ENCODE results near the gene WWOX. TPM values are rescaled to one million over a fixed set of nuclear protein-coding genes. Genes with fewer than 3 reads are reported as not detected.

WWOX gene
- total and polyA plus RNA-seq, 2 of the 4 experiments (the other 2 are of a cell fraction), result 2.7 to 5.4 TPM

GRCh38 chr16:78096386-78096785, 3.1 kb upstream of the WWOX start:
- intact Hi-C loops (cut with micrococcal nuclease), result loop anchor here (5.0 kb wide), 1 partner anchor 494 kb away; no protein-coding TSS in a partner anchor
- Histone ChIP-seq H3K27me3 (ENCODE audit: control insufficient read depth, insufficient read depth, low read length) (peaks cover 3% of the 10 kb centered on the region; the same call in 1 of the 2 replicates), H3K4me1 (ENCODE audit: control insufficient read depth, insufficient read depth, low read length) (no peaks in the 10 kb centered on the region), H4K8ac (ENCODE audit: low read depth in 2 of 2, low read length in 2 of 2) (no peak overlapping the region), H2AFZ (replicated peaks; ENCODE audit: low read length, poor library complexity) (no peak overlapping the region), H3K56ac (ENCODE audit: extremely low read depth, insufficient read depth, low read length) (no peak overlapping the region), H2BK15ac (ENCODE audit: low read depth, low read length) (no peak overlapping the region), H3K79me1 (ENCODE audit: low read depth in 1 of 2, low read length in 2 of 2) (peaks cover 0 to 3% of the 10 kb centered on the region in 2 experiments; a peak in 1 of 4 replicates), H4K91ac (ENCODE audit: insufficient read depth, low read depth, low read length) (no peak overlapping the region), H2BK5ac (ENCODE audit: low read depth, low read length, poor library complexity, severe bottlenecking) (no peak overlapping the region), H3K36me3 (ENCODE audit: control insufficient read depth, insufficient read depth, low read length) (no peaks in the 10 kb centered on the region), H2AK9ac (replicated peaks; ENCODE audit: low read depth, low read length, poor library complexity) (no peak overlapping the region), H2BK120ac (ENCODE audit: low read depth, low read length) (no peak overlapping the region), H3K27ac (ENCODE audit: insufficient read depth, low read length) (no peak overlapping the region), H3K4me2 (ENCODE audit: low read depth, low read length) (no peak overlapping the region), H3K4me3 (ENCODE audit: insufficient read depth, low read depth, low read length) (no peak overlapping the region), H2AK5ac (ENCODE audit: low read depth, low read length) (no peak overlapping the region), H4K5ac (ENCODE audit: low read depth, low read length) (no peak overlapping the region), H3K9ac (ENCODE audit: low read depth, low read length) (no peak overlapping the region), H3K9me1 (ENCODE audit: insufficient read depth, low read length) (no peaks in the 10 kb centered on the region; the same call in 1 of the 2 replicates), H3K18ac (ENCODE audit: low read depth, low read length) (no peak overlapping the region), H4K20me1 (ENCODE audit: insufficient read depth, low read length) (no peaks in the 10 kb centered on the region), H3K23ac (ENCODE audit: low read depth, low read length) (no peak overlapping the region), H3K9me3 (ENCODE audit: control insufficient read depth, insufficient read depth, low read length) (no peaks in the 10 kb centered on the region), H2BK20ac (ENCODE audit: low read depth, low read length) (no peak overlapping the region), H3K4ac (ENCODE audit: low read depth, low read length) (no peak overlapping the region), H3K14ac (replicated peaks; ENCODE audit: low read depth, low read length) (no peak overlapping the region)
- CTCF ChIA-PET, result interaction anchor here (0.9 kb wide), 1 partner anchor 8 kb away, joined by 6 read pairs; no protein-coding TSS in a partner anchor
- in situ Hi-C loops (cut with MboI; ENCODE audit: low sequenced_read_pairs), result no loop called here
- POLR2A ChIA-PET (ENCODE audit: unreplicated experiment), result no interaction called here
- TF ChIP-seq, protein P1, sequence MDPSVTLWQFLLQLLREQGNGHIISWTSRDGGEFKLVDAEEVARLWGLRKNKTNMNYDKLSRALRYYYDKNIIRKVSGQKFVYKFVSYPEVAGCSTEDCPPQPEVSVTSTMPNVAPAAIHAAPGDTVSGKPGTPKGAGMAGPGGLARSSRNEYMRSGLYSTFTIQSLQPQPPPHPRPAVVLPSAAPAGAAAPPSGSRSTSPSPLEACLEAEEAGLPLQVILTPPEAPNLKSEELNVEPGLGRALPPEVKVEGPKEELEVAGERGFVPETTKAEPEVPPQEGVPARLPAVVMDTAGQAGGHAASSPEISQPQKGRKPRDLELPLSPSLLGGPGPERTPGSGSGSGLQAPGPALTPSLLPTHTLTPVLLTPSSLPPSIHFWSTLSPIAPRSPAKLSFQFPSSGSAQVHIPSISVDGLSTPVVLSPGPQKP (IDR thresholded peaks at IDR 0.05; ENCODE audit: borderline replicate concordance, low read depth, low read length), result no peak
- no peak for TF ChIP-seq MAFK (IDR thresholded peaks at IDR 0.05; ENCODE audit: low read depth, low read length)
- TF ChIP-seq NFE2L2 (IDR thresholded peaks at IDR 0.05; ENCODE audit: low read depth, low read length), result no peak
- no peak for TF ChIP-seq USF2 (IDR thresholded peaks at IDR 0.05; ENCODE audit: low read depth, low read length)
- TF ChIP-seq BHLHE40 (IDR thresholded peaks at IDR 0.05; ENCODE audit: low read depth, low read length), result no peak
- TF ChIP-seq FOS (IDR thresholded peaks at IDR 0.05; ENCODE audit: low read depth, low read length), result no peak
- TF ChIP-seq CEBPB (IDR thresholded peaks at IDR 0.05; ENCODE audit: low read depth, low read length), result no peak
- no peak for TF ChIP-seq POLR2A (IDR thresholded peaks at IDR 0.05; ENCODE audit: low read depth, low read length)
- TF ChIP-seq SMC3 (IDR thresholded peaks at IDR 0.05; ENCODE audit: low read depth, low read length), result no peak
- TF ChIP-seq, protein P2, sequence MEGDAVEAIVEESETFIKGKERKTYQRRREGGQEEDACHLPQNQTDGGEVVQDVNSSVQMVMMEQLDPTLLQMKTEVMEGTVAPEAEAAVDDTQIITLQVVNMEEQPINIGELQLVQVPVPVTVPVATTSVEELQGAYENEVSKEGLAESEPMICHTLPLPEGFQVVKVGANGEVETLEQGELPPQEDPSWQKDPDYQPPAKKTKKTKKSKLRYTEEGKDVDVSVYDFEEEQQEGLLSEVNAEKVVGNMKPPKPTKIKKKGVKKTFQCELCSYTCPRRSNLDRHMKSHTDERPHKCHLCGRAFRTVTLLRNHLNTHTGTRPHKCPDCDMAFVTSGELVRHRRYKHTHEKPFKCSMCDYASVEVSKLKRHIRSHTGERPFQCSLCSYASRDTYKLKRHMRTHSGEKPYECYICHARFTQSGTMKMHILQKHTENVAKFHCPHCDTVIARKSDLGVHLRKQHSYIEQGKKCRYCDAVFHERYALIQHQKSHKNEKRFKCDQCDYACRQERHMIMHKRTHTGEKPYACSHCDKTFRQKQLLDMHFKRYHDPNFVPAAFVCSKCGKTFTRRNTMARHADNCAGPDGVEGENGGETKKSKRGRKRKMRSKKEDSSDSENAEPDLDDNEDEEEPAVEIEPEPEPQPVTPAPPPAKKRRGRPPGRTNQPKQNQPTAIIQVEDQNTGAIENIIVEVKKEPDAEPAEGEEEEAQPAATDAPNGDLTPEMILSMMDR (conservative IDR thresholded peaks at IDR 0.05; ENCODE audit: low read depth, low read length), result no peak
- TF ChIP-seq RFX5 (IDR thresholded peaks at IDR 0.05; ENCODE audit: low read depth, low read length), result no peak
- no peak for TF ChIP-seq RAD21 (IDR thresholded peaks at IDR 0.05; ENCODE audit: low read length)
- BruUV-seq (replicated peaks), result no TSS peak
- peak; percentile 4 for DNase-seq
- dilution Hi-C loops (cut with HindIII; ENCODE audit: low sequenced_read_pairs, unreplicated experiment), result no loop called here
- no peak for ATAC-seq (ENCODE audit: low read depth)
- WGBS, 2 experiments (ENCODE audit: extremely low coverage in 2 of 2, insufficient read length in 1 of 2), result no CpG with 5 or more reads among the region's 3 CpGs
